Stimulated activated CD4-positive, alpha-beta T cell treated with anti-CD3 and anti-CD28 coated beads, Interleukin-4, amount 100 ng/mL, for 24 hours (primary cell): Measurements from ENCODE around the gene RHCG.
"Not testable (repeated sequence)": the region's sequence is repeated elsewhere in the genome, so short reads cannot be mapped to it uniquely, and the experiment has no call there.

ENCODE experiments used
- DNase-seq: peaks from one replicate; pipeline ENCODE4 v3.0.0-alpha.2; 2020

Gene RHCG

GRCh38 chr15:89475661-89476060 is 20.7 kb downstream of the RHCG start:
- DNase-seq, result no peak

- peak; percentile 16 for DNase-seq
These were observed 23.6 kb downstream of the RHCG start for GRCh38 chr15:89472785-89473256.

DNA sequence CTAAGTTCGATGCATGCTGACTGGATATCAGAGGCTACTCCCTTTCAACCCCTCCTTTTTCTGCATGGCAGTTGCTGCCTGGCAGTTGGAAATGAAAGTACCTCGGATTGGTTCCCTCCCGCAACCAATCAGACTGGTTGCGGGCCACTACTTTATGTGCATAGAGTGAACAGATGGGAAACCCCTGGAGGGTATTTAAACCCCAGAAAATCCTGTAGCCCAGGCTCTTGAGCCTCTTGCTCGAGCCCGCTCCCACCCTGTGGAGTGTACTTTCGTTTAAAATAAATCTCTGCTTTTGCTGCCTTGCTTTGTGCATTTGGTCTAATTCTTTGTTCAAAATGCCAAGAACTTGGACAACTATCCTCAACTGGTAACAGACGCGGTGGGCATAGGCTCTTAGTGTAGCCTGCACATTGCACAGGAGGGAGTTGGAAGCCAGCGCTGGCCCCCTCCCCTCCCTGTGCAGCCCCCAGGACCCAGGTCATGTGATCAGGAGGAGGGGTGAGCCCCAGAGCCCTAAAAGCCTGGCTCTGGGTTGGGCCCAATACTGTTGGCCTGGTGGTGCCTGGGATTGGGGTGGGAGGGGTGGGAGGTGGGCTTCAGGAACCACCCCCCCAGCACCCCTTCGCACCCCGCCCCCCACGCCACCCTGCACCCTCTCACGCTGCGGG is 26.8 kb downstream of the RHCG start:
- no peak for DNase-seq

- not testable (repeated sequence) for DNase-seq
These were observed 27.6 kb downstream of the RHCG start for GRCh38 chr15:89468813-89469212.

- DNase-seq, result no peak
These were observed 33.3 kb downstream of the RHCG start for GRCh38 chr15:89463113-89463512.

- DNase-seq, result no peak
These were observed 34.0 kb downstream of the RHCG start for GRCh38 chr15:89462198-89462912.

GRCh38 chr15:89461386-89461785 is 35.0 kb downstream of the RHCG start:
- no peak for DNase-seq

DNA sequence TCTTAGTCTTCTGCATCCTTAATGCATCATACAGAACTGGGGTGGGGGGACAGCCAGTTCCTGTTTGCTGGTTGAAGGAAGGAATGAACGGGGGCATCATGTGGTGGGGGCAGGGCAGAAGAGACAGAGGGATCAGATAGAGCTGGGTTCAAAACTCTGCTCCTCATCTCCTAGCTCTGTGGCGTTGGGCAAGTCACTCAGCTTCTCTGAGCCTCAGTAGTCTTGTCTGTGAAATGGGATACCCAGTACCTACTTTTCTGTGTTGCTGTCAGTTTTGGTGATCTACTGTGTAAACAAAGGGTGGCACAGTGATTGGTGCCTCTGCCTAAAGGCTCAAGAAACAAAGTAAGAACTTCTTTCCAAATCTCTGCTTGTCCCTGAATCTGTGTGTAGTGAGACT is 36.3 kb downstream of the RHCG start:
- DNase-seq, result no peak

- DNase-seq, result no peak
These were observed 36.9 kb downstream of the RHCG start for GRCh38 chr15:89459271-89460038.

GRCh38 chr15:89458440-89458839 is 37.9 kb downstream of the RHCG start:
- DNase-seq, result no peak

- DNase-seq, result no peak
These were observed 39.3 kb downstream of the RHCG start for GRCh38 chr15:89457086-89457485.

DNA sequence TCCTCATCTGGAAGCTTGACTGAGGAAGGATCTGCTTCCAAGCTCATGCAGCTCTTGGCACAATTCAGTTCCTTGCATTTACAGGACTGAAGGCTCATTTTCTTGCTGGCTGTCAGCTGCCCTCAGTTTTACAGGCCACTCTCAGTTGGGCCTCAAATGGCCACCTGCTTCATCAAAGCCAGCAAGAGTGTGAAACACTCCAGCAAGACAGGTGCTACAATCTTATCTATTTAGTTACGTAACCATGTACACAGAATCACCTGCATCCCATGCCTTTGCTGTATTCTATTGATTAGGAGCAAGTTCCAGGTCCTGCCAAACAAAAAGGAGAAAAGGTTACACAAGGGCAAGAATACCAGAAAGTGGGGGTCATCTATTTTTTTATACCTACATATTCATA is 40.8 kb downstream of the RHCG start:
- DNase-seq, result no peak

DNA sequence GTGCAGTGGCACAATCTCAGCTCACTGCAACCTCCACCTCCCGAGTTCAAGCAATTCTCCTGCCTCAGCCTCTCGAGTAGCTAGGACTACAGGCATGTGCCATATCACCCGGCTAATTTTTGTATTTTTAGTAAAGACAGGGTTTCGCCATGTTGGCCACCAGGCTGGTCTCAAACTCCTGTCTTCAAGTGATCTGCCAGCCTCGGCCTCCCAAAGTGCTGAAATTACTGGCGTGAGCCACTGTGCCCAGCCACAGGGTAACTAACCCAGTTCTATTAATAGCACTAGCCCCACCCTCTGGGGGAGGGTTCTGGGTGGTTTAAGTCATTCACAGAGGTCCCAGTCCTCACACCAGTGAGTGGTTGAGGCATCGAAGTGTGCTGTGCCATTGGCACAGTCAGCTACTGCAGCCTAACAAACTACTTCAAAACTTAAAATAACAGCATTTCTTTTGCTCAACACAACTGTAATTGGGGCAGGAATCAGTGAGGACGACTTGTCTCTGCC is 44.0 kb downstream of the RHCG start:
- DNase-seq, result no peak

- DNase-seq, result no peak
These were observed 44.5 kb downstream of the RHCG start for GRCh38 chr15:89451846-89452245.

GRCh38 chr15:89450076-89451006 is 46.0 kb downstream of the RHCG start:
- no peak for DNase-seq

DNA sequence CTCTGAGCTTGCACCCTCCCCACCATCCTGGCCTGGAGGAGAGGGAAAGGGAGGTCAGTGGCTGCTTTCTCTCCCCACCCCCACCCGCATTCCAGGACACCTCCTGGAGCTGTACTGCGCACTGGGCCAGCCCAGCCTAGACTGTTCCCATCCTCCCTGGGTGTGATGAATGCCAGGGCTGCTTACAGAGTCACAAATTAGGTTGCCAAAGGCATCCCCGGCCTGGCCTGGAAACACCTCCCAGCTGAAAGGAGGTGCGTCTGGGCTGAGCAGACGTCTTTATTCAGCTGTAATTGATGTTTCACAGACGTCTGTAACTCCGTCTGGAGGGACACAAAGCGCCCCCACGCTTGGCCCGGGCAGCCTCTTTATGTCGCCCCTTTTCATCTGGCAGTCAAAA is 47.6 kb downstream of the RHCG start:
- DNase-seq, result no peak

DNA sequence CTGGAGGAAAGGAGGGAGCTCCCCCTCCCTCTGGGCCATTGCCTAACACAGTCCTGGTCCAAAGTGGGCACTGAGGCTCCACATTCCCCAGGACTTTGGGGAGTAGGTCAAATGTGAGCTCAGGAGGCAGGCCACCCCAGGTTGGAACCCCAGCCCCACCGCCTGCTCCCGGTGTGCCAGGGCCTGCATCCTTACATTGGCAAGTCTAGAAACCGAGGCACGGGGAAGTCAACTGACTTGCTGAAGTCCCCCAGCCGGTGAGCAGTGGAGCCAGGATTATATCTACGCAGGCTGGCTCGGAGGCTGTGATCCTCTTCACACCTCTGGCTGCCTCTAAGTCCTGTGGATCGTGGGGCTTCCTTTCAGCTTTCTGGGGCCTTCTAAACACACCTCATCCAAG is 48.7 kb downstream of the RHCG start:
- DNase-seq, result no peak

DNA sequence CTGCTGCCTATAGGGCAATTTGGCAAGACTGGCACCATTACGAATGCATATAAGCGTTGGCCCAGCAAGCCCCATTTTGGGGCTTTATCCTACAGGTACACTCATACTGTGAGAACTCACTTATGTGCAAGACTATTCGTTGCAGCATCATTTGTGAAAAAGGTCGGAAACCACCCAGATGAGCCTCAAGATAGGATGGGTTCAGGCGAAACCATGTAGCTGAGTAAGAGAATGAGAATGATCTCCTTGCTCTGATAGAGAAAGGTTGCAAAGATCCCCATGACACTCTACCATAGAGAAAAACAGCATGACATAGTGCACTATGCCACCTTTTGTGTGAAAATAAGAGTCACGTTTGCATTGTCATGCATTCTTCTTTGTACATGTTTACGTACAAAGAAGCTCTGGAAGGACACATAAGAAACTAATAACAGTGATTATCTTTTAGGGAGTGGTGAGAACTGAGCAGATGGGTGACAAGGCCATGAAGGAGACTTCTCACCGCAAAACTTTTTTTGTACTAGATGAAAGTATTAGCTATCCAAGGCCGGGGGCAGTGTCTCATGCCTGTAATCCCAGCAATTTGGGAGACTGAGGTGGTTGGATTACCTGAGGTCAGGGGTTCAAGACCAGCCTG is 50.0 kb downstream of the RHCG start:
- no peak for DNase-seq

DNA sequence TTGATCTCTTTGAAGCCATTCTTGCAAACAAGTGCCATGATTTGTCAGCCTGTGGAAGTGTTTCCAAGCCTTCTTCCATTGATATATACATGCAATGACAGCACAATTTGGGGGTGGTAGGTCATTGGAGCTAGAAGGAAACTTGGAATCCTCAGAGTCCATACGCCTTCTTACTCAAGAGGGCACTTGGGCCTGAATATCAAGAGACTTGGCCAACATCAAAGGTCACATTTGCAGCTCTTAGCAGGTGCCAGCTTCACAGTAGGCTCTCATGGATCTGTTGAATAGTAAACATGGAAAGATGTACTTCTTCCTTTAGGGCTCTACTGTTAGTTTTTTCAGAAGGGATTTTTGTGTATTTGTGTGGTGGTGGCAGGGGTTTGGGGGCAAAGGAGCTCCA is 50.9 kb downstream of the RHCG start:
- DNase-seq, result no peak

DNA sequence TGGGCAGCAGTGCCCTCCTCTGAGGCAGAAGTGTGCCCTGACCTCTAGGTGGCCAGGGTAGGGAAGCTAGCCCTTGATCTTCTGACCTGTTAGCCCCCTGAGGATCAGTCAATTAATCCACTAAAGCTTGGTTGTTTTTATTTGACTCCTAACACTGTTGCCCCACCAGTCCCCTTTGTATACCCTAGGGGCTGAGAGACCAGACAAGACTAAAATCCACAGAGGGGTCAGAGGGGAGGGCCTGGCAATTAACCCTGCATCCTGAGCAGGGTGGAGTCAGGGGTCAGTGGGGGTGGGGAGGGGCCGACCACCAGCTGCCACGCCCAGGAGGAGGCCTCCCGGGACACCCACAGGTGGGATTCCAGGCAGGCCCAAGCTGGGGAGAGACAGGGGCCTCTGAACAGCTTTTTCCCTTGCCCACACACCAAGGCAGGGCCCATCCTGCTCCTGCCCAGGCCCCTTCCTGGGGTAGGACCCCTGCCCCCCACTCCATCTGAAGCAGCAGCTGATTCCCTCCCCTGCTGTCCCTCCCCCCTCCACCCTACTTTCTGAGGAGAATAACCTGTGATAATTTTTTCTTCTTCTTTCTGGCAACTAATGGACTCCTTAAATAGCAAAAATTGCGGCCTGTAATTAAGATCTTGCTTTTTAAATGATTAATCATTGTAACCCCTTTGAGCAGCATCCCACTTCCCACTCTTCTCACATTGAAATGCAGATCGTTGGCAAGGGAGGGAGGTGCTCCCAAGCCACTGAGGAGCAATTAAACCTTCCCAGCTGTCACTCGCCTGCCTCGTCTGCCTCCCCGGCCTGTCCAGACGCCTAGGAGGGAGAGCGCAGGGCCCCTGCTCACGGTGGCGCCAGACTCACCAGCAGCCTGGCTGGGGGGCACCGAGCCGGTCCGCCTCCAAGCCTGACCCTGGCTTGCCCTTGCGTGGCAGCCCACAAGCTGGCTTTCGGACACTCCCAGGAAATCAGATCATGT is 51.9 kb downstream of the RHCG start:
- DNase-seq, result no peak

DNA sequence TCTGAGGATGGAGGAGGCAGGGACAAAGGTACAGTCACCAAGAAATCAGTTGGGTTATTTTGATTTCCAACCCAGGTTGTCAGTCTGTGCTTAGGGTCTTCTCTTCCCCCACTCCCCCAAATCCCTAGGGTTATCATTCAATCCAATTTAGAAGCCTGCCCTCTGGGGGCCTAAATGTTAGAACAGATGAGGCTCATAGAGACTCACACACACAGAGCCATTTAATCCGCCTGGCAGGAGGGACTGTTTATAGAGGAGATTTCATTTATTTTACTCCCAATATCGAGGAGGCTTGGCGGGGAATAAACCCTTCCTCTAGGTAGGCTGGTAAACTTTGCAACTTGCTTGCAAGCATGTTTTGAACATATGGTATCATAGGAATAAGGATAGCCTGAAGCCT is 52.8 kb downstream of the RHCG start:
- DNase-seq, result no peak
